CD8-positive, alpha-beta memory T cell (primary cell): ENCODE measurements around the gene RELN. TPM values are rescaled to one million over a fixed set of nuclear protein-coding genes. Genes with fewer than 3 reads are reported as not detected.

Source experiments
- CTCF ChIA-PET: fragments of 350-600 bp; sonication (Branson Sonifier 250); formaldehyde crosslinking; loops from one replicate; lab custom pipeline; 2021; ENCODE audit warnings: antibody characterized with exemption; lab: Charles Lee
- POLR2A ChIA-PET: fragments of 350-600 bp; sonication (Branson Sonifier 250); formaldehyde crosslinking; loops from one replicate; lab custom pipeline; 2021; ENCODE audit warnings: antibody characterized with exemption; lab: Charles Lee
- DNase-seq, 5 donors: peaks; one replicate each; pipeline versions ENCODE4 v3.0.0 to v3.0.0-alpha.2; 2020 to 2022; ENCODE audit warnings: mixed read lengths in 1 of 5
- H3K27ac ChIP-seq: one replicate; pipeline ENCODE4 v1.7.0; 2013; ENCODE audit warnings: low read depth, mild to moderate bottlenecking, low read length, moderate library complexity
- H3K27me3 ChIP-seq: 2 replicates; pipeline ENCODE4 v1.7.0; 2013; ENCODE audit warnings: low read length, mild to moderate bottlenecking; ENCODE audit not compliant: insufficient read depth, poor library complexity, severe bottlenecking
- H3K36me3 ChIP-seq: 2 replicates; pipeline ENCODE4 v1.7.0; 2013; ENCODE audit warnings: mild to moderate bottlenecking, low read length, moderate library complexity; ENCODE audit not compliant: insufficient read depth
- H3K4me1 ChIP-seq: 2 replicates; pipeline ENCODE4 v1.7.0; 2013; ENCODE audit warnings: mild to moderate bottlenecking, low read length, moderate library complexity; ENCODE audit not compliant: insufficient read depth
- H3K4me3 ChIP-seq: 2 replicates; pipeline ENCODE4 v1.7.0; 2013; ENCODE audit warnings: mild to moderate bottlenecking, low read length
- H3K9me3 ChIP-seq: 2 replicates; pipeline ENCODE4 v1.7.0; 2013; ENCODE audit warnings: mild to moderate bottlenecking, low read length
- H3K27ac Mint-ChIP-seq, 8 donors: one replicate each; pipeline ENCODE4 v1.8.0; 2020 to 2021; ENCODE audit warnings: mixed read lengths in 8 of 8, mild to moderate bottlenecking in 6 of 8, inconsistent platforms in 3 of 8, moderate library complexity in 3 of 8
- H3K27me3 Mint-ChIP-seq, 2 donors: one replicate each; pipeline ENCODE4 v1.8.0; 2020 to 2021; ENCODE audit warnings: mixed read lengths in 2 of 2, mild to moderate bottlenecking in 1 of 2, moderate library complexity in 1 of 2
- H3K36me3 Mint-ChIP-seq, 3 donors: one replicate each; pipeline ENCODE4 v1.8.0; 2020 to 2021; ENCODE audit warnings: mixed read lengths in 3 of 3, inconsistent platforms in 1 of 3, mild to moderate bottlenecking in 1 of 3
- H3K4me1 Mint-ChIP-seq, 3 donors: one replicate each; pipeline ENCODE4 v1.8.0; 2020 to 2021; ENCODE audit warnings: mixed read lengths in 3 of 3, inconsistent platforms in 1 of 3, mild to moderate bottlenecking in 1 of 3
- H3K4me3 Mint-ChIP-seq, 7 donors: one replicate each; pipeline ENCODE4 v1.8.0; 2020 to 2021; ENCODE audit warnings: mixed read lengths in 7 of 7, mild to moderate bottlenecking in 6 of 7, moderate library complexity in 4 of 7, inconsistent platforms in 2 of 7
- H3K9me3 Mint-ChIP-seq, 5 donors: one replicate each; pipeline ENCODE4 v1.8.0; 2020 to 2022; ENCODE audit warnings: mixed read lengths in 5 of 5, mild to moderate bottlenecking in 3 of 5, moderate library complexity in 2 of 5, inconsistent platforms in 1 of 5
- polyA plus RNA-seq: library from polyadenylated mRNA; unstranded; fragments of 300-500 nt; fragmentation: Illumina TruSeq; gene quantifications from one replicate; pipeline ENCODE4 v1.2.3, GENCODE V29; 2021
- total RNA-seq, 2 experiments: library from RNA; stranded (reverse); gene quantifications; one replicate each; pipeline ENCODE4 v1.2.3, GENCODE V29; 2021

Gene RELN
- total and polyA plus RNA-seq, 3 experiments from 2014 or later, result not detected

GRCh38 chr7:103934508-103934907, 55.0 kb downstream of the RELN start:
- no peaks in the 10 kb centered on the region for H3K9me3 ChIP-seq
- Mint-ChIP-seq H3K27ac (no peak overlapping the region), H3K9me3 (peaks cover 0 to 2% (median 0%) of the 10 kb centered on the region in 5 donors), H3K4me1 (no peaks in the 10 kb centered on the region), H3K4me3 (no peak overlapping the region), H3K36me3 (peaks cover 0 to 2% (median 0%) of the 10 kb centered on the region in 3 donors), H3K27me3 (peaks cover 4% of the 10 kb centered on the region in 2 donors)
- H3K27me3 ChIP-seq, result no peaks in the 10 kb centered on the region
- CTCF ChIA-PET, result no interaction called here
- H3K4me1 ChIP-seq, result no peaks in the 10 kb centered on the region
- H3K36me3 ChIP-seq, result no peaks in the 10 kb centered on the region
- no peak overlapping the region for H3K4me3 ChIP-seq
- no peak for DNase-seq
- POLR2A ChIA-PET, result no interaction called here
- H3K27ac ChIP-seq, result no peak overlapping the region

DNA sequence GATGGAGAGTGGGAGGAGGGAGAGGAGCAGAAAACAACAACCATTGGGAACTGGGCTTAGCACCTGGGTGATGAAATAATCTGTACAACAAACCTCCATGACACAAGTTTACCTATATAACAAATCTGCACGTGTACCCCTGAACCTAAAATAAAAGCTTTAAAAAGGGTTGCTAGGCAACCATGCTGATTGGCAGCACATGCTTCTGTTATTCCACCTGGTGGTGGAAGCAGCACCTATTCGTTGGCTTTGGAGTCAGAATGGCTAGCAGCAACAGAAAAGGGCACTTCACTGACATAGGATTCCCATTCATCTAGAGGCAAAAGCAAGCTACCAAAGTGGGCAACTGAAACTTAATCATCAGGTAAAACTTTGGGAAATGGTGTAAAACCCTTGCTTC, 57.1 kb downstream of the RELN start:
- peaks cover 0 to 2% (median 0%) of the 10 kb centered on the region in 5 donors for H3K9me3 Mint-ChIP-seq
- peaks cover 0 to 2% (median 0%) of the 10 kb centered on the region in 3 donors for H3K36me3 Mint-ChIP-seq
- H3K9me3 ChIP-seq, result no peaks in the 10 kb centered on the region
- H3K27me3 ChIP-seq, result no peaks in the 10 kb centered on the region
- no peak overlapping the region for H3K27ac ChIP-seq
- H3K27me3 Mint-ChIP-seq, result peaks cover 4% of the 10 kb centered on the region in 2 donors
- H3K4me3 ChIP-seq, result no peak overlapping the region
- no peaks in the 10 kb centered on the region for H3K4me1 ChIP-seq
- H3K4me3 Mint-ChIP-seq, result no peak overlapping the region
- ChIA-PET CTCF (no interaction called here), POLR2A (no interaction called here)
- H3K36me3 ChIP-seq, result no peaks in the 10 kb centered on the region
- H3K27ac Mint-ChIP-seq, result no peak overlapping the region
- no peaks in the 10 kb centered on the region for H3K4me1 Mint-ChIP-seq
- no peak for DNase-seq

DNA sequence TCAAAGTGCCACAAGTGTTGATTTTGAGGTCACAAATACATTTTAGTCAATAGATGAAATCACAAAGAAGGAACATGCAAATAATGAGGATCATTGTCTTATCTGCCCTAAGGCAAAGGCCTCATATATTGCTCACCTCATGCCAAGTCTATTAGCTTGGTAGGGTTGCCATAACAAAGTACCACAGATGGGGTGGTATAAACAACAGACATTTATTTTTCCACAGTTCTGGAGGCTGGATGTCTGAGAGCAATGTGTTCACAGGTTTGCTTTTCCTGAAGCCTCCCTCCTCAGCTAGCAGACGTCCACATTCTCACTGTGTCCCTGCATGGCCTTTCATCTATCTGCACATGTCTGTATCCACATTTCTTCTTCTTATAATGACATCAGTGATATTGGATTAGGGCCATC, 59.6 kb downstream of the RELN start:
- no peak overlapping the region for H3K27ac Mint-ChIP-seq
- H3K36me3 Mint-ChIP-seq, result peaks cover 0 to 2% (median 0%) of the 10 kb centered on the region in 3 donors
- H3K9me3 Mint-ChIP-seq, result peaks cover 0 to 2% (median 0%) of the 10 kb centered on the region in 5 donors
- ChIA-PET CTCF (no interaction called here), POLR2A (no interaction called here)
- DNase-seq, result no peak
- H3K4me3 Mint-ChIP-seq, result no peak overlapping the region
- H3K27me3 Mint-ChIP-seq, result peaks cover 0 to 3% of the 10 kb centered on the region in 2 donors
- Histone ChIP-seq H3K4me1 (no peaks in the 10 kb centered on the region), H3K27me3 (no peaks in the 10 kb centered on the region), H3K27ac (no peak overlapping the region), H3K36me3 (no peaks in the 10 kb centered on the region), H3K9me3 (no peaks in the 10 kb centered on the region), H3K4me3 (no peak overlapping the region)
- H3K4me1 Mint-ChIP-seq, result no peaks in the 10 kb centered on the region

GRCh38 chr7:103928581-103928980, 60.9 kb downstream of the RELN start:
- Histone ChIP-seq H3K27ac (no peak overlapping the region), H3K4me3 (no peak overlapping the region), H3K27me3 (no peaks in the 10 kb centered on the region), H3K9me3 (no peaks in the 10 kb centered on the region), H3K4me1 (no peaks in the 10 kb centered on the region), H3K36me3 (no peaks in the 10 kb centered on the region)
- Mint-ChIP-seq H3K27ac (no peak overlapping the region), H3K4me1 (no peaks in the 10 kb centered on the region), H3K36me3 (peaks cover 0 to 2% (median 0%) of the 10 kb centered on the region in 3 donors), H3K9me3 (peaks cover 0 to 2% (median 0%) of the 10 kb centered on the region in 5 donors), H3K4me3 (no peak overlapping the region), H3K27me3 (peaks cover 0 to 3% of the 10 kb centered on the region in 2 donors)
- ChIA-PET POLR2A (no interaction called here), CTCF (no interaction called here)
- no peak for DNase-seq

DNA sequence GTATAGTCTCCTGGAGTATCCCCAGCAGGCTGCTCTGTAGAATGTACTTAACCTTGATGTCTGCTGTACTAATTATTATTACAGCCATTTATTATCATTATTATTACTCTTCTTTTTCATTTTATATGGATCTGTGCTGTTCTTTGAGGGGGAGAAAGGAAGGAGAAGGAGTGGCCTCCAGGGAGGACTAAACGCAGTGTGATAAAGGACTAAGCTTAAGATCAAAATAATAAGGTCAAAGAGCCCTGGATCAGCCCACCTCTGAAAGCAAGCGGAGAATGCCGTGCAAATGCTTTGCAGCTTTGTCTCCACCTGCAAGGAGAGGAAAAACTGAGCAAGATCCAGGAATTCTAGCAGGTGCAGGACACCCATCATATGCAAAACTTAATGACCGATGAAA, 65.3 kb downstream of the RELN start:
- ChIA-PET POLR2A (no interaction called here), CTCF (no interaction called here)
- H3K4me3 Mint-ChIP-seq, result no peak overlapping the region

DNA sequence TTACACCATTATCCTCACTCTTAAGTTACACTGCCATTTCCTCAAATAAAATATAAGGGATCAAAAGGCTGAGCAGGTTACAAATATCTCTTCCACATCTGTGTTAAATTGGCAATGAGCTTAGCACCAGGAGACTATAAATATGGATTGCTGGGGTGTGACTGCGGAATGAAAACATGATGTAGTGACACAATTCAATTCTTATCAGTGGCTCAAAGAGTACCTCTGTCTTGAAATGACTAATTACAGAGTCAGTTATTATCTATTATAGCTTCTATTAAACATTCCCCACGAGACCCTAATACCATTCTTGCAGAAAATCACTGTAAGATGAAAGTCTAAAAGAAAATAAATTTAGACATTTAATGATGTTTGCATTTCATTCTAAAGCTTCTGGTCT, 67.1 kb downstream of the RELN start:
- H3K4me3 Mint-ChIP-seq, result no peak overlapping the region
- ChIA-PET POLR2A (no interaction called here), CTCF (no interaction called here)
- no peaks in the 10 kb centered on the region for H3K4me1 Mint-ChIP-seq
- no peak for DNase-seq
- Histone ChIP-seq H3K9me3 (no peaks in the 10 kb centered on the region), H3K4me3 (no peak overlapping the region), H3K36me3 (no peaks in the 10 kb centered on the region), H3K27ac (no peak overlapping the region), H3K27me3 (no peaks in the 10 kb centered on the region), H3K4me1 (no peaks in the 10 kb centered on the region)
- no peaks in the 10 kb centered on the region for H3K36me3 Mint-ChIP-seq
- H3K27ac Mint-ChIP-seq, result no peak overlapping the region
- peaks cover 2 to 6% of the 10 kb centered on the region in 2 donors for H3K27me3 Mint-ChIP-seq
- H3K9me3 Mint-ChIP-seq, result no peaks in the 10 kb centered on the region

More for the DNA sequence above, 65.3 kb downstream of the RELN start:
- peaks cover 2 to 4% of the 10 kb centered on the region in 2 donors for H3K27me3 Mint-ChIP-seq
- H3K27ac Mint-ChIP-seq, result no peak overlapping the region
- H3K9me3 Mint-ChIP-seq, result no peaks in the 10 kb centered on the region
- Histone ChIP-seq H3K27me3 (no peaks in the 10 kb centered on the region), H3K27ac (no peak overlapping the region), H3K9me3 (no peaks in the 10 kb centered on the region), H3K4me3 (no peak overlapping the region), H3K4me1 (no peaks in the 10 kb centered on the region), H3K36me3 (no peaks in the 10 kb centered on the region)
- DNase-seq, result no peak
- no peaks in the 10 kb centered on the region for H3K36me3 Mint-ChIP-seq
- no peaks in the 10 kb centered on the region for H3K4me1 Mint-ChIP-seq

GRCh38 chr7:103921692-103922091, 67.8 kb downstream of the RELN start:
- Mint-ChIP-seq H3K4me1 (no peaks in the 10 kb centered on the region), H3K9me3 (no peaks in the 10 kb centered on the region), H3K4me3 (no peak overlapping the region), H3K36me3 (no peaks in the 10 kb centered on the region), H3K27me3 (peaks cover 1 to 8% of the 10 kb centered on the region in 2 donors), H3K27ac (no peak overlapping the region)
- ChIA-PET CTCF (no interaction called here), POLR2A (no interaction called here)
- Histone ChIP-seq H3K27ac (no peak overlapping the region), H3K36me3 (no peaks in the 10 kb centered on the region), H3K4me1 (no peaks in the 10 kb centered on the region), H3K27me3 (no peaks in the 10 kb centered on the region), H3K4me3 (no peak overlapping the region), H3K9me3 (no peaks in the 10 kb centered on the region)
- no peak for DNase-seq

DNA sequence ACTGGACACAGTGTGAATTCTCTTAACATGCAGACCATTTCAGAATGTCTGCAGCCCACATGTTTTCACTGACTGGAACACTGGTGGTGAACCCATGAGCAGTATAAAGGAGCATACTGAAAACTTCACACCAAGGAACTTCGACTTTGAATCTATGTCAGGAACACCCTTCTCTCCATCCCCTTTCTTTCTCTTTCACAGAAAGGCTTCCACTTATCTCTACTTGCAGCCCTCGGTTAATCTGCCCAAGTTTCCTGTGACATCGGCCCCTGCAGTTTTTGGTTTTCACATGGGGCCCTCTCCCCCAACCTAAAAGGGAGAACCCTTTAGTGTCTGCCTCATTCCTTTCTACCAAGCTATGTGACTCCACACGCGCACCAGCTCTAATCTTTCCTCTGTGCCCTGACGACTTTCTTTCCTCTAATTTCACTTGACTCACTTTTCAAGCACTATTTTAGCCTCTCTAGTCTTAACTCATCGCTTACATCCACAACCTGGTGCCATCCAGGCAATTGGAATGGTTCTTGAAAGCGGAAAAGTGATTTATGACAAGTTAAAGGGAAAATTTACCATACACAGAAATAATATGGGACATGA, 70.1 kb downstream of the RELN start:
- Mint-ChIP-seq H3K4me1 (no peaks in the 10 kb centered on the region), H3K27me3 (peaks cover 1 to 8% of the 10 kb centered on the region in 2 donors), H3K9me3 (peaks cover 0 to 2% (median 0%) of the 10 kb centered on the region in 5 donors), H3K36me3 (no peaks in the 10 kb centered on the region), H3K27ac (no peak overlapping the region), H3K4me3 (no peak overlapping the region)
- no peaks in the 10 kb centered on the region for H3K9me3 ChIP-seq
- no peaks in the 10 kb centered on the region for H3K36me3 ChIP-seq
- POLR2A ChIA-PET, result no interaction called here
- H3K27ac ChIP-seq, result no peak overlapping the region
- CTCF ChIA-PET, result no interaction called here
- H3K4me1 ChIP-seq, result no peaks in the 10 kb centered on the region
- DNase-seq, result no peak
- H3K27me3 ChIP-seq, result no peaks in the 10 kb centered on the region
- no peak overlapping the region for H3K4me3 ChIP-seq
